Esophagus muscularis mucosa (tissue), 4 donors: Measurements from ENCODE around the gene IP6K3. TPM values are rescaled to one million over a fixed set of nuclear protein-coding genes. Genes with fewer than 3 reads are reported as not detected.

Experiments used
- DNase-seq: peaks from one replicate; pipeline ENCODE4 v3.0.0-alpha.2; 2017; ENCODE audit errors: extremely low spot score
- H3K27ac ChIP-seq, 4 donors: fragments of 200-600 bp; sonication (generic); replicated peaks in 1 of 4; 1 replicate in 3 of 4; 2 replicates in 1 of 4; pipeline ENCODE4 v1.5.1; 2016 to 2019; ENCODE audit warnings: mild to moderate bottlenecking in 1 of 4
- H3K27me3 ChIP-seq, 4 donors: fragments of 200-600 bp; sonication (generic); one replicate each; pipeline versions ENCODE4 v1.5.1 to v1.6.0; 2016 to 2019
- H3K36me3 ChIP-seq, 4 donors: fragments of 200-600 bp; sonication (generic); one replicate each; pipeline ENCODE4 v1.5.1; 2016 to 2019
- H3K4me1 ChIP-seq, 4 donors: fragments of 200-600 bp; sonication (generic); one replicate each; pipeline ENCODE4 v1.5.1; 2016 to 2019
- H3K4me3 ChIP-seq, 4 donors: fragments of 200-600 bp; sonication (generic); 1 replicate in 2 of 4; 2 replicates in 2 of 4; pipeline ENCODE4 v1.5.1; 2016 to 2019; ENCODE audit warnings: mild to moderate bottlenecking in 4 of 4, moderate library complexity in 1 of 4
- H3K9me3 ChIP-seq, 4 donors: fragments of 200-600 bp; sonication (generic); 1 replicate in 3 of 4; 2 replicates in 1 of 4; pipeline ENCODE4 v1.5.1; 2016 to 2019
- EP300 ChIP-seq: sonication (generic); formaldehyde crosslinking; IDR thresholded peaks from one replicate; pipeline ENCODE4 v1.6.1; 2017; ENCODE audit warnings: antibody characterized with exemption
- POLR2A ChIP-seq: fragments of 450-650 bp; IDR thresholded peaks from one replicate; pipeline ENCODE4 v1.6.1; 2017; ENCODE audit warnings: antibody characterized with exemption, moderate library complexity, mild to moderate bottlenecking, low read depth
- POLR2AphosphoS5 ChIP-seq, 2 donors: sonication (generic); formaldehyde crosslinking; IDR thresholded peaks; one replicate each; pipeline ENCODE4 v1.6.1; 2017; ENCODE audit warnings: antibody characterized with exemption in 2 of 2
- WGBS: methylation state at CpG from one replicate; pipeline ENCODE4 v1.1.5; 2018; 5-methylcytosine and 5-hydroxymethylcytosine counted together
- intact Hi-C: fragments of 100-400 bp; cut with DNase I; formaldehyde crosslinking; loops from one replicate; pipeline ENCODE4 v1.15.1; 2023
- total RNA-seq, 4 donors: library from RNA; depleted of rRNA; stranded (reverse); fragments of >200 nt; gene quantifications; one replicate each; pipeline versions ENCODE4 v1.1.0 to v1.2.1, GENCODE V29; 2016
- TF ChIP-seq, protein P1 (sequence below), 3 experiments: fragments of 200-600 bp in 2 of 3; fragments of 450-650 bp in 1 of 3; sonication (generic) in 2 of 3; IDR thresholded peaks; one replicate each; pipeline ENCODE4 v1.5.1; 2017 to 2019; ENCODE audit warnings: antibody characterized with exemption in 3 of 3, mild to moderate bottlenecking in 2 of 3, moderate library complexity in 1 of 3

Gene IP6K3
- total RNA-seq, 4 donors from 2014 or later = 1.2 to 2.8 (median 1.7) TPM

DNA sequence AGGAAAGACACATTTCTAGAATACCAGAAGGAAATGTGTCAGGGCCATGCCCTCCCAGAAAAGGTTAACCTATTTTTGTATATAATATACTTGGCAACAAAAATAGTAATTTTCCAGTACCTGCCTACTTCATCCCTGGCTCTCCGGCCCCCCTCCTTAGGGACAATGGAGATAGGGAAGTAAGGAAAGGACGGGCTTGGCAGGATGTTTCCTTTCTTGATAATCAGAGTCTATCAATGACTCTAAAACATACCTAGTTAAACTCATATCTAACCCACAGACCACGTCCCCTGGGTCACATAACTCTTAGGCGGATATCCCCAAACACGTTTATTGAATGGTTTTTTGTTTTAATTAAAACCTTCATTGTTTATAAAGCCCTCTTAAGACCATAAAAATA is 47.0 kb downstream of the IP6K3 start:
- H3K27me3 ChIP-seq = no peaks in the 10 kb centered on the region
- intact Hi-C loops = loop anchor here (5.0 kb wide), 1 partner anchor 112 kb away; no protein-coding TSS in a partner anchor
- 64% methylated on average over 5 of the region's 5 CpGs for WGBS
- no peaks in the 10 kb centered on the region for H3K9me3 ChIP-seq
- peaks cover 4 to 48% (median 32%) of the 10 kb centered on the region in 4 donors for H3K36me3 ChIP-seq
- H3K4me1 ChIP-seq = peaks cover 39 to 48% (median 45%) of the 10 kb centered on the region in 4 donors
- no peak overlapping the region for H3K27ac ChIP-seq
- no peak overlapping the region for H3K4me3 ChIP-seq
- no peak for DNase-seq
- TF ChIP-seq POLR2AphosphoS5 (IDR thresholded peaks at IDR 0.05) = no peak

- Histone ChIP-seq H3K9me3 (no peaks in the 10 kb centered on the region), H3K4me1 (peaks cover 45 to 54% (median 52%) of the 10 kb centered on the region in 4 donors), H3K36me3 (peaks cover 4 to 54% (median 33%) of the 10 kb centered on the region in 4 donors), H3K27ac (no peak overlapping the region), H3K4me3 (no peak overlapping the region), H3K27me3 (no peaks in the 10 kb centered on the region)
- intact Hi-C loops = no loop called here
- 80% methylated on average over 7 of the region's 8 CpGs for WGBS
- no peak for DNase-seq
- TF ChIP-seq, protein P1, sequence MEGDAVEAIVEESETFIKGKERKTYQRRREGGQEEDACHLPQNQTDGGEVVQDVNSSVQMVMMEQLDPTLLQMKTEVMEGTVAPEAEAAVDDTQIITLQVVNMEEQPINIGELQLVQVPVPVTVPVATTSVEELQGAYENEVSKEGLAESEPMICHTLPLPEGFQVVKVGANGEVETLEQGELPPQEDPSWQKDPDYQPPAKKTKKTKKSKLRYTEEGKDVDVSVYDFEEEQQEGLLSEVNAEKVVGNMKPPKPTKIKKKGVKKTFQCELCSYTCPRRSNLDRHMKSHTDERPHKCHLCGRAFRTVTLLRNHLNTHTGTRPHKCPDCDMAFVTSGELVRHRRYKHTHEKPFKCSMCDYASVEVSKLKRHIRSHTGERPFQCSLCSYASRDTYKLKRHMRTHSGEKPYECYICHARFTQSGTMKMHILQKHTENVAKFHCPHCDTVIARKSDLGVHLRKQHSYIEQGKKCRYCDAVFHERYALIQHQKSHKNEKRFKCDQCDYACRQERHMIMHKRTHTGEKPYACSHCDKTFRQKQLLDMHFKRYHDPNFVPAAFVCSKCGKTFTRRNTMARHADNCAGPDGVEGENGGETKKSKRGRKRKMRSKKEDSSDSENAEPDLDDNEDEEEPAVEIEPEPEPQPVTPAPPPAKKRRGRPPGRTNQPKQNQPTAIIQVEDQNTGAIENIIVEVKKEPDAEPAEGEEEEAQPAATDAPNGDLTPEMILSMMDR (IDR thresholded peaks at IDR 0.05) = no peak
- no peak for TF ChIP-seq POLR2A
- TF ChIP-seq POLR2AphosphoS5 (IDR thresholded peaks at IDR 0.05) = no peak
- TF ChIP-seq EP300 = no peak
Observed at GRCh38 chr6:33699131-33699530, 47.6 kb downstream of the IP6K3 start.

GRCh38 chr6:33698494-33698893 is 48.2 kb downstream of the IP6K3 start:
- Histone ChIP-seq H3K27me3 (no peaks in the 10 kb centered on the region), H3K9me3 (no peaks in the 10 kb centered on the region), H3K4me3 (no peak overlapping the region), H3K4me1 (peaks cover 51 to 60% (median 58%) of the 10 kb centered on the region in 4 donors), H3K27ac (no peak overlapping the region), H3K36me3 (peaks cover 4 to 60% (median 38%) of the 10 kb centered on the region in 4 donors)
- intact Hi-C loops = no loop called here
- no peak for DNase-seq
- WGBS = 89% methylated on average over 10 of the region's 10 CpGs
- TF ChIP-seq POLR2AphosphoS5 (IDR thresholded peaks at IDR 0.05) (no peak), EP300 (no peak), POLR2A (no peak)
- TF ChIP-seq, protein P1 (IDR thresholded peaks at IDR 0.05) = no peak

GRCh38 chr6:33697845-33698244 is 48.9 kb downstream of the IP6K3 start:
- WGBS = 93% methylated on average over 8 of the region's 10 CpGs

DNA sequence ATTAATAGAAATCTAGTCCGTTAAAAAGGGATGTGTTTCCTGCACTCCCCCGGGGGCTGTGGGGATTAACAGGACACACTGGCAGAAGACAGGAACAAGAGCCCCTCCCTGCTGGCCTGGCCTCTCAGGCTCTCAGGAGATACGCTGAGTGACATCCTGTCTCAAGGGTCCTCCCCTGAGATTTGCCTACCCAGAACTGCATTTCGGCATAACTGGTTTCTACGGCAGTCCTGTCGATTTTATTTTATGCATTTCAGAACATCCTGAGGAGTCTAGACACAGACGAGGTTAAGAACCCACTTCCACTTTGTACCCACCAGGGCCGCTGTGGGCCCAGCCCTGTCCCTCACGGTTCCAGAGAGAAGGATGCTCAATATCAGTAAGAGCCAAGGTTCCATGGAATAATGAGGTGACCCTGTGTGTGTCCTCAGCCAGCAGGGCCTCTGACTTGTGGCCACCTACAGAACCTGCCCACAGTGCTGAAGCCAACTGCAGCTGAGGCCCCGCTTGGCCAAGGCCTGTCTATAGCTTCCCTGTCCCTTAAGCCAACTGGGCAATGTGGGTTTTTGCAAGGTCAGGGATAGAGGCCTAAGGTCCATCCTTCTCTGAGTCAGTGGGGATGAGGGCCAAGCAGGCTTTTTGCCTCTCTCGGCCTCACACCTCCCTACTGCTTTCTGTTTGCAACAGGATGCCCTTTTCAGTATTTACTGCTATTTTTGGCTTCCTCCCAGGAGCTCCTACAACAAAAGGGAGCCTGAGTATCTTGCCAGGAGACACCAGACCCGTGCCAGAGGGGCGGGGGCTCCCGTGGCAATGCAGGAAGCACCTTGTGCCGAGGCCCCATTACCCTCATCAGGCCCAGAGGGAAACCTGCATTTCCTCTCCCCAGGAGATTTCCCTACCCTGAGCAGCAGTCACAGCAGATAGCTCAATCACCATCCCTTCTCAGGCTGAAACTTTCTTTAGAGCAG is 49.9 kb downstream of the IP6K3 start:
- TF ChIP-seq, protein P1 (IDR thresholded peaks at IDR 0.05) = no peak
- no peak for TF ChIP-seq EP300
- no peak for TF ChIP-seq POLR2A
- TF ChIP-seq POLR2AphosphoS5 (IDR thresholded peaks at IDR 0.05) = peak; percentile 47 to 53
- Histone ChIP-seq H3K27ac (peak overlapping the region; percentile 45 to 60 (median 48)), H3K4me3 (no peak overlapping the region), H3K4me1 (peaks cover 64 to 74% (median 70%) of the 10 kb centered on the region in 4 donors), H3K9me3 (no peaks in the 10 kb centered on the region), H3K36me3 (peaks cover 9 to 75% (median 51%) of the 10 kb centered on the region in 4 donors), H3K27me3 (no peaks in the 10 kb centered on the region)
- intact Hi-C loops = no loop called here
- WGBS = 47% methylated on average over 14 of the region's 15 CpGs
- DNase-seq = no peak

More at GRCh38 chr6:33697845-33698244, 48.9 kb downstream of the IP6K3 start:
- intact Hi-C loops = no loop called here
- peaks cover 57 to 66% (median 64%) of the 10 kb centered on the region in 4 donors for H3K4me1 ChIP-seq
- TF ChIP-seq EP300 (no peak), POLR2A (no peak), POLR2AphosphoS5 (IDR thresholded peaks at IDR 0.05) (no peak)
- TF ChIP-seq, protein P1 (IDR thresholded peaks at IDR 0.05) = no peak
- H3K27me3 ChIP-seq = no peaks in the 10 kb centered on the region
- peak overlapping the region in 1 of 4 donors; percentile 60 for H3K27ac ChIP-seq
- no peak for DNase-seq
- H3K36me3 ChIP-seq = peaks cover 9 to 67% (median 43%) of the 10 kb centered on the region in 4 donors
- no peak overlapping the region for H3K4me3 ChIP-seq
- H3K9me3 ChIP-seq = no peaks in the 10 kb centered on the region
